LNCAP (cell line): ENCODE measurements around the gene RASGEF1C.

Experiments used
- TF ChIP-seq, protein P1 (sequence below): fragments of 450-650 bp; IDR thresholded peaks from 2 replicates; pipeline ENCODE4 v1.5.1; 2017; ENCODE audit warnings: mild to moderate bottlenecking

RASGEF1C gene

DNA sequence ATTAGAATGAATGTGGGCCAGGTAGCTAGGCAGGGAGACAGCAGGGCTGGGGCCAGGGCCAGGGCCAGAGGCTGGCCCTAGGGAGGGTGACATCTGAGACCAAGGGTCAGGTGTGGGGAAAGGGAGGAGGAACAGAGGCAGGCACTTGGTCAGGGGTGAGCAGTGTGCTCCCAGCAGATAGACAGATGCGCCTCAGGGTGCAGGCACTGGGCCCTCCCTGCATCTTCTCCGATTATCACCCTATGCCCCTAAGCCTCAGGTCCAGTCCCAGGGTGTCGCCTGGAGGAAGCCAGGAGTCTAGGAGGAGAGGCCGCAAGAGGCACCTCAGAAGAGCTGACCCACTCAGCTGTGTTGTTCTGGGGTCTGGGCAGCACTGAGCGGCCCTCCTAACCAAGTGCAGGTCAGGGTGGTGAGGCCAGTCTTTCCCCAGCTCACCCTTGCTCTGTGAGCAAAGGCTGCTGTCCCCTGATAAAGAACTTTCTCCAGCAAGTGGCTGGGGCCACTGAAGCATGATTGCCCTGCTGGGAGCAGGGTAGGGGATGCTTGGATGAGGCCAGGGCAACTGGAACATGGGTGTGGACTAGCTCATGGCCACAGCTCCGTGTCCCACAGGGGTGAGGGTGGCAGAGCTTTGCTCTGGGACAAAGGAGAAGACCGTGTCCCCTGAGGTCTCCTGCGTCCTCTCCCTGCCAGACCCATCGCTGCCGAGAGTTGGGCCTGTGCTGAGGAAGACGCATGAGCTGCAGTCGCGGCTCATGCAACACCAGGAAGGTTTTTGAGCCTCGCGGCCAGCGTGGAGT lies 2.1 kb upstream of the RASGEF1C start:
- TF ChIP-seq, protein P1, sequence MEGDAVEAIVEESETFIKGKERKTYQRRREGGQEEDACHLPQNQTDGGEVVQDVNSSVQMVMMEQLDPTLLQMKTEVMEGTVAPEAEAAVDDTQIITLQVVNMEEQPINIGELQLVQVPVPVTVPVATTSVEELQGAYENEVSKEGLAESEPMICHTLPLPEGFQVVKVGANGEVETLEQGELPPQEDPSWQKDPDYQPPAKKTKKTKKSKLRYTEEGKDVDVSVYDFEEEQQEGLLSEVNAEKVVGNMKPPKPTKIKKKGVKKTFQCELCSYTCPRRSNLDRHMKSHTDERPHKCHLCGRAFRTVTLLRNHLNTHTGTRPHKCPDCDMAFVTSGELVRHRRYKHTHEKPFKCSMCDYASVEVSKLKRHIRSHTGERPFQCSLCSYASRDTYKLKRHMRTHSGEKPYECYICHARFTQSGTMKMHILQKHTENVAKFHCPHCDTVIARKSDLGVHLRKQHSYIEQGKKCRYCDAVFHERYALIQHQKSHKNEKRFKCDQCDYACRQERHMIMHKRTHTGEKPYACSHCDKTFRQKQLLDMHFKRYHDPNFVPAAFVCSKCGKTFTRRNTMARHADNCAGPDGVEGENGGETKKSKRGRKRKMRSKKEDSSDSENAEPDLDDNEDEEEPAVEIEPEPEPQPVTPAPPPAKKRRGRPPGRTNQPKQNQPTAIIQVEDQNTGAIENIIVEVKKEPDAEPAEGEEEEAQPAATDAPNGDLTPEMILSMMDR = no peak

DNA sequence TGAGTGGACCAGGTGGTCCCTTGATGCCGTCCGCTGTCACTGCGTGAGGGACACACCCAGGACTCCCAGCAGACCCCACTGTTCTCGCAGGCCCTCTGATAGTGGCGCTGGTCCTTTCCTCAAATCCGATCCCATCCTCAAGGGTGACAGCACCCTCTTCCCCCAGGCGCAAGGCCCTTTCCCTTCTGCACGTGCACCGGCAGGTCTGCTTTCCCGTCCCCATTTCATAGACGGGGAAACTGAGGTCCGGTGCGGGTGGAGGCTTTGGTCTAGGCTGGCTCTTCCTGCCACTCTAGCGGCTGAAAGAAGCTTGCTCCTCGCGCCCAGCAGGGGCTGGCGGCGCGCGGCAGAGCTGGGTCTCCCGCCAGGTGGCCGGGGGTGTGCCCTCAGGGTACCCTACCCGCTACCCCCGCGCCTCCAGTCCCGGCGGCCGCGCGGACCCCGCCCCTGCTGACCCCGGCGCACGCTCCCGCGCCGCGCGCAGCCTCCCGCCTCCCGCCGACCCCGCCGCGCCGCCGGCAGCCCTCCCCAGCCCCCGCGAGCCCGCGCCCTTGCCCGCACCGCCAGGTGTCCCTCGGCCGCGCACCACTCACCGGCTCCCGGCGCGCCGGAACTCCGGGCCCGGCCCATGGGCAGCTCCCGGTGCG lies 453 bp downstream of the RASGEF1C start:
- TF ChIP-seq, protein P1 = no peak

DNA sequence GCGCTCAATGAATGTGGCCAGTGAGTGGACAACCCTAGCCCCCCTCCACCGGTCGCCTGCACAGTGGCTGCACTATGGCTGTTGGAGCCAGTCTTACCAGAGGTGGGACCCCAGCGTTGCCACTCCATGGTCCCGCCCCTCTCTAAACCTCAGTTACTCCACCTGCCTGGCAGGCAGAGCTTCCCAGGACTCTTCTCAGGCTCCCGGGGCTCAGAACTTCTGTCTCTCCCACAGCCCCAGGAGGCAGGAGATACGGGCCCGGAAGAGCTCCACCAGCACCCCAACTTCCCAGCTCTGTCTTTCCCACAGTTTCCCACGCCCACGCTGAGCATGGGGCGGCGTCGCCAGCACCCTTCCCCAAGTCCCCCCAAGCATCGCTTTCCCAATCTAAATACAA lies 975 bp downstream of the RASGEF1C start:
- TF ChIP-seq, protein P1 = no peak

DNA sequence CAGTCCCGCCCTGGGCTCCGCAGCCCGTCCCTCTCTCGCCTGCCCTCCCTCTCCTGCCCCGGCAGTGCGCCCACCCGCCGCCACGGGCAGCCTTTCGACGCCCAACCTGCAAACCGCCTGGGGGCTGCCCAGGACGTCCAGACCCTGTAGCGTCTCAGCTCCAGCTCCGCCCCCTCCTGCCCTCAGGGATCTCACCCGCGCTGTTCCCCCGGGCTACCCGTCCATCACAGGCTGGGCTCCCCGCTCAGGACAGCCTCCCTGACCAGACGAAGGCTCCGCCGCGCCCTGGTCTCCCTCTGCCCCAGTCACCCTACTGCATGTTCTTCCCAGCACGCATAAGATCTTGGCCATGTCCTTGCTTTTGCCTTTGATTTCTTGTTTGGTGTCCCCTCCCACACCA lies 1.4 kb downstream of the RASGEF1C start:
- TF ChIP-seq, protein P1 = no peak

DNA sequence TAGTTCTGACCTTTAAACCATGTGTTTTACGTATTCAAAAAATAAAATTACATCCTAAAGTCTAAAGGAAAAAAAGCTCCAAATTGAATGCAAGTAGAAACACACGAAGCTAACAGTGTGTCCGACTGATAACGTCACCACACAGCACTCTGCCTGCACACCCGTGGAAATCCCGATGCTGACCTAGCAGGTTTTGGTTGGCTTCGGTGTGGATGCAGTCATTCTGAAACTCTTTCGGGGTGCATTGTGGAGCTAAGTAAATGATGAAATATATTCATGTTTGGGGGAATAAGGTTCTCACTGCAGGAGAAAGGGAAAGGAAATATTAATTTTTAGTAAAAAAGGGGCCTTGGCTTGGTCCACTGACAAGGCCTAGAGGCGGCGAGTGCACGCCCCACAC lies 2.0 kb downstream of the RASGEF1C start:
- TF ChIP-seq, protein P1 = no peak

DNA sequence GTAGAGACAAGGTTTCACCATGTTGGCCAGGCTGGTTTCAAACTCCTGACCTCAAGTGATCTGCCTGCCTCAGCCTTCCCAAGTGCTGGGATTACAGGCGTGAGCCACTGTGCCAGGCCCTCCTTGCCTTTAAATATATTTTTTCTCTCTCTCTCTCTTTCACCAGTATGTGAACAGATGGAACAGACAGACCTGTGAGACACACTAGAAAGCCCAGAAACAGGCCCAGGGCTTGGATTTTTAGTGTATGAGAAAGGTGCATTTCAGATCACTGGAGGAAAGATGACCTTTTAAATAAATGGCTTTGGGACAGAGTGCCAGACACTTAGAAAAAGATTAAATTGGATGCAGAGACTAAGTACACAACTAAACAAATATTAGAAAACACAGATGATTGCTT lies 3.1 kb downstream of the RASGEF1C start:
- TF ChIP-seq, protein P1 = no peak

DNA sequence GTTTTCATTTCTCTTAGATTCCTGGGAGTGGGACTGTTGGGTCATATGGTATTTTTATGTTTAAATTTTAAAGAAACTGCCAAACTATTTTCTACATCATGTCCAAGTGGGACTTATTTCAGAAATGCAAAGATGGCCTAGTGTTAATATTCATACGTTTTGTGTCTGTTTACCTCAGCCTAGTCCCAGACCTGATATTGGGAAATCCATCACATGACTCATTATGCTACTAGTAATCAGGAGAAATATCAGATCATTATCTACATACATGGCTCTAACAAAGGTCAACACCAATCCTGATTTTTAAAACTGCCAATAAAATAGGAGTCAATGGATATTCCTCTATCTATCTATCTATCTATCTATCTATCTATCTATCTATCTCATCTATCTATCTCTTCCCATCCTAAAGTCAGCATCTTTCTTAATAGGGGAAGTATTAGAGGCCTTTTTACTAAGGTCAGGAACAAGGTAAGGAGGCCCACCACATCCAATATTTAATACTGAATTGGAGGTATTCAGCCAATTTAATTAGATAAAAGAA lies 4.7 kb downstream of the RASGEF1C start:
- TF ChIP-seq, protein P1 = no peak
